HepG2 (cell line): Measurements from ENCODE around the gene CST11. TPM values are rescaled to one million over a fixed set of nuclear protein-coding genes. Genes with fewer than 3 reads are reported as not detected.

Source experiments
- ARID4A ChIP-seq: sonication (generic); formaldehyde crosslinking; IDR thresholded peaks from 2 replicates; pipeline ENCODE4 v1.5.0; 2020; ENCODE audit warnings: mild to moderate bottlenecking, missing genetic modification reagents, borderline replicate concordance
- ETV5 ChIP-seq: IDR thresholded peaks from 2 replicates; pipeline ENCODE4 v1.6.1; 2018; ENCODE audit warnings: missing biosample characterization, missing genetic modification reagents, inconsistent platforms, borderline replicate concordance
- GABPA ChIP-seq, 2 experiments: IDR thresholded peaks; 2 replicates each; pipeline ENCODE4 v1.6.1; 2011 to 2016; ENCODE audit warnings: low read depth in 2 of 2, low read length in 1 of 2, missing biosample characterization in 1 of 2, missing genetic modification characterization in 1 of 2
- GTF2F1 ChIP-seq: fragments of 150-350 bp; IDR thresholded peaks from 2 replicates; pipeline ENCODE4 v1.6.1; 2014; ENCODE audit warnings: low read length
- HNF4G ChIP-seq, 2 experiments: sonication (generic) in 1 of 2; formaldehyde crosslinking in 1 of 2; IDR thresholded peaks; 2 replicates each; pipeline versions ENCODE4 v1.4.0 to v1.6.1; 2011 to 2020; ENCODE audit warnings: borderline replicate concordance in 2 of 2, low read depth in 2 of 2, mild to moderate bottlenecking in 2 of 2, low read length in 1 of 2, missing genetic modification reagents in 1 of 2, moderate library complexity in 1 of 2
- KDM5A ChIP-seq: fragments of 200-600 bp; sonication (generic); IDR thresholded peaks from 2 replicates; pipeline ENCODE4 v1.7.0; 2018; ENCODE audit warnings: antibody characterized with exemption, mild to moderate bottlenecking, low read length, borderline replicate concordance
- KMT2A ChIP-seq: sonication (generic); formaldehyde crosslinking; IDR thresholded peaks from 2 replicates; pipeline ENCODE4 v1.4.0; 2020; ENCODE audit warnings: missing genetic modification reagents
- MAF1 ChIP-seq: sonication (generic); formaldehyde crosslinking; IDR thresholded peaks from 2 replicates; pipeline ENCODE4 v1.5.0; 2020; ENCODE audit warnings: missing genetic modification reagents, borderline replicate concordance
- NFATC3 ChIP-seq: sonication (generic); formaldehyde crosslinking; IDR thresholded peaks from 2 replicates; pipeline ENCODE4 v1.5.1; 2020; ENCODE audit warnings: mild to moderate bottlenecking, missing genetic modification reagents
- RAD21 ChIP-seq: fragments of 450-650 bp; formaldehyde crosslinking; IDR thresholded peaks from 2 replicates; pipeline ENCODE4 v1.5.0; 2020; ENCODE audit warnings: mild to moderate bottlenecking
- RORA ChIP-seq: sonication (generic); formaldehyde crosslinking; IDR thresholded peaks from 2 replicates; pipeline ENCODE4 v1.5.0; 2020; ENCODE audit warnings: mild to moderate bottlenecking, missing genetic modification reagents, moderate library complexity
- SIX4 ChIP-seq: sonication (generic); formaldehyde crosslinking; IDR thresholded peaks from 2 replicates; pipeline ENCODE4 v1.4.0; 2020; ENCODE audit warnings: missing genetic modification reagents
- SP140L ChIP-seq: sonication (generic); formaldehyde crosslinking; IDR thresholded peaks from 2 replicates; pipeline ENCODE4 v1.4.0; 2020; ENCODE audit warnings: missing genetic modification reagents, borderline replicate concordance
- SRF ChIP-seq: IDR thresholded peaks from 2 replicates; pipeline ENCODE4 v1.6.1; 2011; ENCODE audit warnings: mild to moderate bottlenecking, low read depth, low read length, moderate library complexity
- ZBTB14 ChIP-seq: sonication (generic); formaldehyde crosslinking; IDR thresholded peaks from 2 replicates; pipeline ENCODE4 v1.4.0; 2020; ENCODE audit warnings: missing genetic modification reagents
- ZBTB20 ChIP-seq: sonication (generic); formaldehyde crosslinking; IDR thresholded peaks from 2 replicates; pipeline ENCODE4 v1.8.1; 2023; ENCODE audit warnings: missing genetic modification reagents, low read depth, mild to moderate bottlenecking, borderline replicate concordance
- ZFAT ChIP-seq: sonication (generic); formaldehyde crosslinking; conservative IDR thresholded peaks from 2 replicates; pipeline ENCODE4 v1.8.1; 2023; ENCODE audit warnings: missing genetic modification reagents, inconsistent platforms
- ZFP36L1 ChIP-seq: sonication (generic); formaldehyde crosslinking; IDR thresholded peaks from 2 replicates; pipeline ENCODE4 v1.8.0; 2022; ENCODE audit warnings: mild to moderate bottlenecking, missing genetic modification reagents, moderate library complexity
- ZNF547 ChIP-seq: sonication (generic); formaldehyde crosslinking; IDR thresholded peaks from 2 replicates; pipeline ENCODE4 v1.5.1; 2020; ENCODE audit warnings: mild to moderate bottlenecking, missing genetic modification reagents
- ZNF550 ChIP-seq: sonication (generic); formaldehyde crosslinking; IDR thresholded peaks from 2 replicates; pipeline ENCODE4 v1.4.0; 2020; ENCODE audit warnings: mild to moderate bottlenecking, missing genetic modification reagents, borderline replicate concordance
- ZNF564 ChIP-seq: sonication (generic); formaldehyde crosslinking; IDR thresholded peaks from 2 replicates; pipeline ENCODE4 v1.8.1; 2023; ENCODE audit warnings: mild to moderate bottlenecking, missing genetic modification reagents
- ZNF761 ChIP-seq: sonication (generic); formaldehyde crosslinking; conservative IDR thresholded peaks from 2 replicates; pipeline ENCODE4 v1.4.0; 2020; ENCODE audit warnings: mild to moderate bottlenecking, missing genetic modification reagents
- ZNF772 ChIP-seq: sonication (generic); formaldehyde crosslinking; IDR thresholded peaks from 2 replicates; pipeline ENCODE4 v1.5.0; 2020; ENCODE audit warnings: mild to moderate bottlenecking, missing genetic modification reagents
- polyA plus RNA-seq, 8 experiments: library from polyadenylated mRNA; depleted of rRNA in 3 of 8; stranded (reverse) in 7 of 8; unstranded in 1 of 8; fragments of >200 nt; fragmentation: Illumina TruSeq in 4 of 8; extraction: Trizol in 4 of 8; gene quantifications; 2 replicates each; pipeline versions ENCODE4 v1.2.1 to v1.2.3, GENCODE V29; 2011 to 2016; ENCODE audit warnings: low read depth in 4 of 8, missing spikeins in 1 of 8, mixed read lengths in 1 of 8; ENCODE audit not compliant: insufficient read depth in 1 of 8
- total RNA-seq, 5 experiments: library from RNA; depleted of rRNA; stranded (reverse); fragments of >200 nt; fragmentation: Illumina TruSeq; extraction: Trizol; gene quantifications; 2 replicates each; pipeline ENCODE4 v1.2.3, GENCODE V29; 2016; ENCODE audit warnings: low read depth in 1 of 5

CST11 gene
- total and polyA plus RNA-seq, 2 of the 13 experiments (the other 11 are each of a cell fraction or from before 2014, with no cell fraction given): not detected

GRCh38 chr20:23420943-23421931 lies 31.4 kb downstream of the CST11 start, which contains the start of gene NAPB (continued):
- TF ChIP-seq ZNF550 (CRISPR knock-in tag): no peak
- TF ChIP-seq GABPA (IDR thresholded peaks at IDR 0.05; ENCODE audit: low read depth, low read length): no peak
- peak; percentile 68; the same call in 1 of the 2 replicates for TF ChIP-seq GABPA (CRISPR knock-in tag; IDR thresholded peaks at IDR 0.05; ENCODE audit: low read depth)
- no peak for TF ChIP-seq RAD21 (CRISPR knock-in tag)
- TF ChIP-seq SRF: no peak
- peak; percentile 79; the same call in 1 of the 2 replicates for TF ChIP-seq ZNF564
- peak; percentile 7; the same call in 1 of the 2 replicates for TF ChIP-seq SP140L (CRISPR knock-in tag)
- no peak for TF ChIP-seq ZNF761 (CRISPR knock-in tag)
- TF ChIP-seq ZNF547 (CRISPR knock-in tag): no peak; the same call in 1 of the 2 replicates
- TF ChIP-seq NFATC3 (CRISPR knock-in tag): no peak
- TF ChIP-seq KDM5A: no peak; the same call in 1 of the 2 replicates
- peak; percentile 55; the same call in 1 of the 2 replicates for TF ChIP-seq ZBTB14 (CRISPR knock-in tag)
- peak; percentile 80 for TF ChIP-seq ZNF772 (CRISPR knock-in tag)
- TF ChIP-seq KMT2A (CRISPR knock-in tag): peak; percentile 94
- peak; percentile 96 for TF ChIP-seq MAF1
- TF ChIP-seq ARID4A (CRISPR knock-in tag): peak; percentile 96
- TF ChIP-seq SIX4 (CRISPR knock-in tag): no peak
- peak; percentile 77; the same call in 1 of the 2 replicates for TF ChIP-seq ZBTB20 (CRISPR knock-in tag)
- no peak for TF ChIP-seq HNF4G (IDR thresholded peaks at IDR 0.05; ENCODE audit: borderline replicate concordance, low read depth, low read length)
- TF ChIP-seq HNF4G (CRISPR knock-in tag; IDR thresholded peaks at IDR 0.05; ENCODE audit: borderline replicate concordance, low read depth): no peak; the same call in 1 of the 2 replicates
- TF ChIP-seq ETV5 (CRISPR knock-in tag): peak; percentile 46
- TF ChIP-seq RORA (CRISPR knock-in tag): no peak
- TF ChIP-seq ZFP36L1: peak; percentile 43; the same call in 1 of the 2 replicates
- TF ChIP-seq GTF2F1: no peak
- TF ChIP-seq ZFAT: no peak; the same call in 1 of the 2 replicates
